Omental fat pad (tissue), 4 donors: ENCODE data around the gene SECISBP2L. TPM values are rescaled to one million over a fixed set of nuclear protein-coding genes. Genes with fewer than 3 reads are reported as not detected.

Experiments
- ATAC-seq: fragments of 150-250 bp; one replicate; pipeline ENCODE4 v1.9.1; 2016; ENCODE audit warnings: mild to moderate bottlenecking, moderate library complexity; ENCODE audit not compliant: low FRiP score
- DNase-seq: peaks from one replicate; pipeline ENCODE4 v3.0.0-alpha.2; 2019; ENCODE audit warnings: low spot score
- CTCF ChIP-seq, 3 donors: fragments of 450-650 bp; IDR thresholded peaks; one replicate each; pipeline ENCODE4 v1.5.1; 2016 to 2017; ENCODE audit warnings: antibody characterized with exemption in 3 of 3, mild to moderate bottlenecking in 3 of 3, moderate library complexity in 2 of 3
- total RNA-seq, 4 donors: library from RNA; depleted of rRNA; stranded (reverse); fragments of >200 nt; gene quantifications; one replicate each; pipeline ENCODE4 v1.1.0, GENCODE V29; 2016

The SECISBP2L gene
- total RNA-seq, 4 donors from 2014 or later: 31.0 to 56.7 (median 50.0) TPM

DNA sequence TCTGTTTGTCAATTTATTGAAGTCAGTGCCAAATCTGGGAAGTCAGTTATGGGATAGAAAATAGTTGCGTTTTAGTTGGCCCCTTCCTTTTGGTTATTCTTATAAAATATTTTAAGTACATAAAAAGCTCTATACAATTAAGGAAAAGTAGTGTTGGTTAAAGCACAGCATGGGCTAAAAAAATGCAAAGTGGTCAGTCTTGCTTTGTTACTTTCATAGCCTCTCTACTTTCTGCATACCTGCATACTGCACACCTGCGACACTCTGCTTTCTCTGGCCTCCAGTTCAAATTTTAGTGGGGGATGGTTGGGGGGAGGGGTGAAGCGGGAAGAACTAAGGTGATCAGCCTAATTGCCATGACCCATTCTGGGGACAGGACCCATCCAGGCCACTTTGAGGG is 60.7 kb downstream of the SECISBP2L start:
- ATAC-seq (no peak), DNase-seq (no peak)
- TF ChIP-seq CTCF (IDR thresholded peaks at IDR 0.05): no peak

DNA sequence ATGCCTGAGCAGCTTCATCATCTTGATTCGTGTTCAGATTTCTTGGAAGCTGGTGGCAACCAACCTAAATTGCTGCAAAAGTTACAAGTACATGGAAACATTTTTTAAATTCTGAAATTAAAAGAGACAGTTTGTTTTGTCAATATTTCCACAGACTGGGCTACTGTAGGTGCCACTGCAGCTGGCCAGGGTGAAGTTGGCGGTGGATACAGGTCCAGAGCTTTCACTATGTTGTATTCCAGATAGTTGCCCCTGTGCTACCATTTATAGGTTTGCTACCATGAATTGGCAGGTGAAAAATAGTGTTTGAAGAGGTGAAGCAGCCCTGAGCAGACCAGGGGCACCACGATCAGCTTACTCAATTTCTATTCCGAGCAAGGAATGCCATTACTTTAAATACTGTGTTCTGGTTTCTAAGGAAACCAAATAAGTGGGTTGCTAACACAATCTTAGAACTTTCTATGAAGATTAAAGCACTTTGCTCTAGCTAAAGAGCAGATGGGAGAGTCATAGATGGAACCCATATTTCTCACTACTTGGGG is 61.4 kb downstream of the SECISBP2L start:
- TF ChIP-seq CTCF (IDR thresholded peaks at IDR 0.05): no peak

DNA sequence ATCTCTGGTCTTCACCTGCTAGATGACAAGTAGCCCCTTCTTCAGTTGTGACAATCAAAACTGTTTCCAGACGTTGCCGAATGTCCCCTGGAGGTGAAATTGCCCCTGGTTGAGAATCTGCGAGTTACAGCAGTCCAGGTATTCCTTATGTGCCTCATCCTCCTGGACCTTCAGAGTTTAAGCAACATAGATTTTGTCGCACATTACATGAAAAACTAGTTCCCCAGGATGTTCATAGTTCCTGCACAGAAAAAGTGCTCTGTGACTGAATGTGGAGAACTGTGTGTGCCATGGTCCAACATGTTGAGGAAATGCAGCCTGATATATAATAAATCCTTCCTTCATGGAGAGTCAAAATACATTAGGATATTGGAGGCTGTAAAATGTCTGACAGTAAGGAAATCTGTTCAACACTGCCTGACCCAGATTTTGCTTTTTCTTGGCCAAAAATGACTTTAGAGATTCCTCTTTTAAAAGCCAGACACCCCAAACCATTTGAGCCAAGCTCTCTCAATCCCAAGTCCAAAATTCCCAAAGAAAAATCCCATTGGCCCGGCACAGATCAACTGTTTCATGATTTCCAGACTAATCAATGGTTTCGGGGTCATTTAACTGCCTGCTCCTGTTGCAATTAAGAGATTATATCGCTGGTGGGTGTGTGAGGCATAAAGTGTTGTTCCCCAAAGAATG is 62.1 kb downstream of the SECISBP2L start:
- no peak for DNase-seq
- TF ChIP-seq CTCF (IDR thresholded peaks at IDR 0.05): no peak
- no peak for ATAC-seq

More for the DNA sequence above, 61.4 kb downstream of the SECISBP2L start:
- ATAC-seq (peak; percentile 74), DNase-seq (no peak)

GRCh38 chr15:48983300-48983699 is 62.9 kb downstream of the SECISBP2L start:
- TF ChIP-seq CTCF (IDR thresholded peaks at IDR 0.05): no peak
- ATAC-seq (no peak), DNase-seq (no peak)

DNA sequence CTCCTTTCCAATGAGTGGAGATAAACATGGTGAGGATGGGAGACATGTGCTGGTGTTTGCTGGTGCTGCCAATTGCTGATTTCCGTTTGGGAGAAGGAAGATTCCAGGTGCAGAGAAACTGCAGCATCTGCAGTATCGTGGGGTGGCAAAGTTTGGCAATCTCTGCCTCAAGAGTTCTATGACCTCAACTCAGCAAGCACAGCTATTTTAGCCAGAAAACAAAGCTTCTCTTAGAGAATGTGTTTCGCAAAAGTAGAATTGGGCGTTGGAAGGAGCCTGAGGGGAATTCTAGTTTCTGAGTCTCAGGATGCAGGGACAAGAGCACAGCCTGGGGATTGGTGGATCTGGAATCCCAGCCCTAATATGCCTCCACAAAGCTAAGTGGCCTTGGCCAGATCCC is 64.3 kb downstream of the SECISBP2L start:
- ATAC-seq (no peak), DNase-seq (no peak)
- no peak for TF ChIP-seq CTCF (IDR thresholded peaks at IDR 0.05)

GRCh38 chr15:48978638-48979037 is 67.6 kb downstream of the SECISBP2L start:
- ATAC-seq (no peak), DNase-seq (no peak)
- no peak for TF ChIP-seq CTCF (IDR thresholded peaks at IDR 0.05)
